K562 (cell line): ENCODE results near the gene JMJD1C. TPM values are rescaled to one million over a fixed set of nuclear protein-coding genes. Genes with fewer than 3 reads are reported as not detected.
A peak's percentile ranks its signal among the peaks of the same experiment; 100 is the strongest.

Experiments
- ARNT ChIP-seq, 2 experiments: fragments of 450-650 bp; IDR thresholded peaks; 2 replicates each; pipeline ENCODE4 v1.6.1; 2016; ENCODE audit warnings: mild to moderate bottlenecking in 1 of 2
- BMI1 ChIP-seq: fragments of 150-350 bp; IDR thresholded peaks from 2 replicates; pipeline ENCODE4 v1.6.1; 2014; ENCODE audit warnings: low read length
- EGR1 ChIP-seq: fragments of 450-650 bp; conservative IDR thresholded peaks from 2 replicates; pipeline ENCODE4 v1.6.1; 2017; ENCODE audit warnings: mild to moderate bottlenecking
- ELF4 ChIP-seq: fragments of 450-650 bp; formaldehyde crosslinking; IDR thresholded peaks from 2 replicates; pipeline ENCODE4 v1.4.0; 2022; ENCODE audit warnings: missing genetic modification characterization
- GMEB1 ChIP-seq: fragments of 250-450 bp; sonication (Bioruptor Pico); IDR thresholded peaks from 2 replicates; pipeline ENCODE4 v1.4.0; 2020; ENCODE audit warnings: mild to moderate bottlenecking
- HMBOX1 ChIP-seq: sonication (generic); IDR thresholded peaks from 2 replicates; pipeline ENCODE4 v1.6.1; 2016
- IRF2 ChIP-seq: sonication (generic); formaldehyde crosslinking; IDR thresholded peaks from 2 replicates; pipeline ENCODE4 v1.8.1; 2022; ENCODE audit warnings: mild to moderate bottlenecking, missing genetic modification reagents
- JUNB ChIP-seq: fragments of 450-650 bp; formaldehyde crosslinking; conservative IDR thresholded peaks from 2 replicates; pipeline ENCODE4 v1.4.0; 2020; ENCODE audit warnings: mild to moderate bottlenecking
- MEF2A ChIP-seq: IDR thresholded peaks from 2 replicates; pipeline ENCODE4 v1.6.1; 2011; ENCODE audit warnings: low read depth, mild to moderate bottlenecking, low read length, moderate library complexity; ENCODE audit not compliant: control insufficient read depth
- NFE2 ChIP-seq: IDR thresholded peaks from 2 replicates; pipeline ENCODE4 v1.6.1; 2014; ENCODE audit warnings: antibody characterized with exemption, low read depth
- RERE ChIP-seq: sonication (generic); formaldehyde crosslinking; IDR thresholded peaks from 2 replicates; pipeline ENCODE4 v1.8.0; 2023; ENCODE audit warnings: missing genetic modification reagents, mild to moderate bottlenecking, borderline replicate concordance
- RFX5 ChIP-seq: IDR thresholded peaks from 2 replicates; pipeline ENCODE4 v1.6.1; 2011; ENCODE audit warnings: low read depth, mild to moderate bottlenecking, improper control_type of control experiment, low read length
- TAF9B ChIP-seq: fragments of 450-650 bp; IDR thresholded peaks from 2 replicates; pipeline ENCODE4 v1.6.1; 2018; ENCODE audit warnings: mild to moderate bottlenecking; ENCODE audit not compliant: partially characterized antibody
- ZMIZ1 ChIP-seq, 2 experiments: fragments of 150-350 bp in 1 of 2; IDR thresholded peaks; 2 replicates each; pipeline ENCODE4 v1.6.1; 2012 to 2016; ENCODE audit warnings: low read depth in 2 of 2, low read length in 2 of 2, mild to moderate bottlenecking in 1 of 2, moderate library complexity in 1 of 2
- polyA plus RNA-seq, 8 experiments: library from polyadenylated mRNA; depleted of rRNA in 4 of 8; stranded (reverse) in 5 of 8; unstranded in 3 of 8; fragments of >200 nt; fragmentation: Nextera tagmentation in 2 of 8; fragmentation: Illumina TruSeq in 1 of 8; extraction: Ambion mirVana in 2 of 8; extraction: Trizol in 1 of 8; gene quantifications; 2 replicates each; pipeline versions ENCODE4 v1.2.1 to v1.2.3, GENCODE V29; 2011 to 2014; ENCODE audit warnings: inconsistent platforms in 1 of 8, missing spikeins in 1 of 8
- total RNA-seq, 7 experiments: library from RNA; depleted of rRNA in 6 of 7; stranded (reverse); fragments of >200 nt in 6 of 7; fragmentation: Illumina TruSeq in 2 of 7; extraction: Trizol in 2 of 7; gene quantifications; 2 replicates each; pipeline versions ENCODE4 v1.2.1 to v1.2.3, GENCODE V29; 2011 to 2021; ENCODE audit warnings: low replicate concordance in 1 of 7

The JMJD1C gene
- total and polyA plus RNA-seq, 9 of the 15 experiments (the other 6 are each of a cell fraction or from before 2014, with no cell fraction given), result 25.3 to 68.0 (median 47.2) TPM

GRCh38 chr10:63438506-63439498 is 27.0 kb downstream of the JMJD1C start (continued):
- 0 out of 2 replicates have a peak, but pooled peaks have one; percentile 45 for TF ChIP-seq ELF4 (CRISPR knock-in tag)
- peak; percentile 49; the same call in 1 of the 2 replicates for TF ChIP-seq HMBOX1
- no peak for TF ChIP-seq GMEB1
- no peak for TF ChIP-seq RFX5
- no peak for TF ChIP-seq NFE2
- no peak for TF ChIP-seq IRF2 (CRISPR knock-in tag)
- no peak for TF ChIP-seq RERE (CRISPR knock-in tag)
- peak; percentile 94 for TF ChIP-seq EGR1
- 0 out of 4 replicates have a peak, but pooled peaks of 1 of the 2 experiments have one; percentile 16 for TF ChIP-seq ARNT (IDR thresholded peaks at IDR 0.05)
- peak; percentile 24 for TF ChIP-seq TAF9B
- TF ChIP-seq ZMIZ1 (IDR thresholded peaks at IDR 0.05; ENCODE audit: low read depth in 2 of 2, low read length in 2 of 2), result no peak
- no peak for TF ChIP-seq JUNB (CRISPR knock-in tag)
- TF ChIP-seq MEF2A, result no peak
- no peak for TF ChIP-seq BMI1
